Smooth muscle cell (in vitro differentiated cells): Measurements from ENCODE around the gene VPS33A. TPM values are rescaled to one million over a fixed set of nuclear protein-coding genes. Genes with fewer than 3 reads are reported as not detected.

Source experiments
- DNase-seq: peaks from one replicate; lab custom pipeline; 2025; ENCODE audit not compliant: unreplicated experiment; lab: John Stamatoyannopoulos, UW
- H2AFZ ChIP-seq: fragments of 200-600 bp; sonication (generic); 2 replicates; pipeline ENCODE4 v1.6.0; 2016; ENCODE audit warnings: antibody characterized with exemption, low read depth, mild to moderate bottlenecking
- H3F3A ChIP-seq: fragments of 200-600 bp; sonication (generic); 2 replicates; pipeline ENCODE4 v1.6.0; 2017; ENCODE audit warnings: antibody characterized with exemption, low read depth
- H3K27ac ChIP-seq: fragments of 200-600 bp; sonication (generic); 2 replicates; pipeline ENCODE4 v1.5.1; 2016; ENCODE audit warnings: low read depth, mild to moderate bottlenecking
- H3K27me3 ChIP-seq: fragments of 200-600 bp; sonication (generic); 2 replicates; pipeline ENCODE4 v1.6.1; 2016; ENCODE audit warnings: low read depth, mild to moderate bottlenecking
- H3K36me3 ChIP-seq: fragments of 200-600 bp; sonication (generic); 2 replicates; pipeline ENCODE4 v1.5.1; 2016; ENCODE audit warnings: low read depth
- H3K4me1 ChIP-seq: fragments of 200-600 bp; sonication (generic); 2 replicates; pipeline ENCODE4 v1.5.1; 2016; ENCODE audit warnings: low read depth
- H3K4me2 ChIP-seq: fragments of 200-600 bp; sonication (generic); 2 replicates; pipeline ENCODE4 v1.6.0; 2016; ENCODE audit warnings: mild to moderate bottlenecking
- H3K4me3 ChIP-seq: fragments of 200-600 bp; sonication (generic); 2 replicates; pipeline ENCODE4 v1.5.1; 2016; ENCODE audit warnings: mild to moderate bottlenecking
- H3K79me2 ChIP-seq: fragments of 200-600 bp; sonication (generic); 2 replicates; pipeline ENCODE4 v1.6.0; 2016; ENCODE audit warnings: low read depth, mild to moderate bottlenecking
- H3K9ac ChIP-seq: fragments of 200-600 bp; sonication (generic); 2 replicates; pipeline ENCODE4 v1.6.0; 2016; ENCODE audit warnings: low read depth
- H3K9me3 ChIP-seq: fragments of 200-600 bp; sonication (generic); replicated peaks from 2 replicates; pipeline ENCODE4 v1.5.1; 2016; ENCODE audit warnings: low read depth
- H4K20me1 ChIP-seq: fragments of 200-600 bp; sonication (generic); 2 replicates; pipeline ENCODE4 v1.6.0; 2016; ENCODE audit warnings: low read depth
- WGBS: methylation state at CpG from one replicate; pipeline ENCODE4 v1.1.7; 2016; ENCODE audit warnings: low lambda C conversion rate; 5-methylcytosine and 5-hydroxymethylcytosine counted together
- polyA plus RNA-seq: library from polyadenylated mRNA; unstranded; fragments of >200 nt; fragmentation: Nextera tagmentation; extraction: Ambion mirVana; gene quantifications from 2 replicates; pipeline ENCODE4 v1.2.1, GENCODE V29; 2016
- total RNA-seq: library from RNA; depleted of rRNA; stranded (reverse); fragments of >200 nt; gene quantifications from 2 replicates; pipeline ENCODE4 v1.2.3, GENCODE V29; 2014
- TF ChIP-seq, protein P1 (sequence below): fragments of 200-600 bp; sonication (generic); IDR thresholded peaks from 2 replicates; pipeline ENCODE4 v1.5.1; 2017; ENCODE audit warnings: borderline replicate concordance, mild to moderate bottlenecking, antibody characterized with exemption; ENCODE audit not compliant: insufficient read depth, poor library complexity, severe bottlenecking

VPS33A gene
- total and polyA plus RNA-seq, 2 experiments from 2014 or later, result 16.9 to 23.5 TPM

DNA sequence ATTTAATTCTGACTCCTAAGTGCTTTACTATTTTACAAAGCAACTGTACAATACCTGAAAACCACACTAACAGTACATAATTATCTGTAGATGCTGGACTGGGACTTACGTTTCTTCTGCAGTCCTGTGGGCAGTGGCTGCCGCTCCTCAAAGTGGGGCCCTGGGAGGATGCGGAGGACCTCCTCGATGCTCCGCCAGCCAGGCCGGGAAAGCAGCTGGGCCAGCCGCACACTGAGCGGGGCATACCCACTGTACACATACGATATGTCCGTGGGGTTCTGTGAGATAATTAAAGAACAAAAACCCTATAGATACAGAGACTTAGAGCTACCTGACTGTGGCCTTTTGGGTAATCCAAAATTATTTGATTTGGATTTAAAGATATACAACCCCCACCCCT is 33.6 kb downstream of the VPS33A start:
- WGBS, result 97% methylated on average over 10 of the region's 10 CpGs
- no peak for DNase-seq

DNA sequence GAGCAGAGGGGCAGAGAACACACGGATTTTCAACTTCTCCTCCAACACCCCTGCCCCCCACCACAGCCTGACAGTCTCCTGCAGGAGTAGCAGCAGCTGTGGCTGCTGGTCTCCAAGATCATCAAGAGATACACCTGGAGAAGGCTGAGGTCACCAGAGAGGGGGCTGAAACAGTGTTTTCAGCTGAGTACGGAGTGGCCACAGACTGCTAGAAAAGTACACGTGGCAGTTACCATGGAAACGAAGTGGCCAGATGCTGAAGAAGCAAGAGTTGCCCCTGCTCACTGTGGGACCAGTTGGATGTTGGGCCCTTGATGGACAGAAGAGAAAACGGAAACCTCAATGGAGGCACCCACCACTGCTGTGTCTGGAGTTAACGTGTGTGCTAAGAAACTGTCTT is 35.5 kb downstream of the VPS33A start:
- H3K4me3 ChIP-seq, result no peak overlapping the region
- peaks cover 9% of the 10 kb centered on the region for H4K20me1 ChIP-seq
- H3K27me3 ChIP-seq, result no peaks in the 10 kb centered on the region
- no peak for DNase-seq
- H2AFZ ChIP-seq, result no peak overlapping the region
- no peak overlapping the region for H3K4me2 ChIP-seq
- no peaks in the 10 kb centered on the region for H3K9me3 ChIP-seq
- H3K27ac ChIP-seq, result no peak overlapping the region
- peaks cover 7% of the 10 kb centered on the region for H3F3A ChIP-seq
- peaks cover 6% of the 10 kb centered on the region for H3K36me3 ChIP-seq
- 89% methylated on average over 6 of the region's 6 CpGs for WGBS
- H3K79me2 ChIP-seq, result no peaks in the 10 kb centered on the region
- TF ChIP-seq, protein P1, sequence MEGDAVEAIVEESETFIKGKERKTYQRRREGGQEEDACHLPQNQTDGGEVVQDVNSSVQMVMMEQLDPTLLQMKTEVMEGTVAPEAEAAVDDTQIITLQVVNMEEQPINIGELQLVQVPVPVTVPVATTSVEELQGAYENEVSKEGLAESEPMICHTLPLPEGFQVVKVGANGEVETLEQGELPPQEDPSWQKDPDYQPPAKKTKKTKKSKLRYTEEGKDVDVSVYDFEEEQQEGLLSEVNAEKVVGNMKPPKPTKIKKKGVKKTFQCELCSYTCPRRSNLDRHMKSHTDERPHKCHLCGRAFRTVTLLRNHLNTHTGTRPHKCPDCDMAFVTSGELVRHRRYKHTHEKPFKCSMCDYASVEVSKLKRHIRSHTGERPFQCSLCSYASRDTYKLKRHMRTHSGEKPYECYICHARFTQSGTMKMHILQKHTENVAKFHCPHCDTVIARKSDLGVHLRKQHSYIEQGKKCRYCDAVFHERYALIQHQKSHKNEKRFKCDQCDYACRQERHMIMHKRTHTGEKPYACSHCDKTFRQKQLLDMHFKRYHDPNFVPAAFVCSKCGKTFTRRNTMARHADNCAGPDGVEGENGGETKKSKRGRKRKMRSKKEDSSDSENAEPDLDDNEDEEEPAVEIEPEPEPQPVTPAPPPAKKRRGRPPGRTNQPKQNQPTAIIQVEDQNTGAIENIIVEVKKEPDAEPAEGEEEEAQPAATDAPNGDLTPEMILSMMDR, result no peak
- peaks cover 5% of the 10 kb centered on the region for H3K4me1 ChIP-seq
- no peak overlapping the region for H3K9ac ChIP-seq

More for the DNA sequence above, 33.6 kb downstream of the VPS33A start:
- H3F3A ChIP-seq, result no peaks in the 10 kb centered on the region
- no peak overlapping the region for H3K4me2 ChIP-seq
- H3K79me2 ChIP-seq, result no peaks in the 10 kb centered on the region
- no peak overlapping the region for H2AFZ ChIP-seq
- no peaks in the 10 kb centered on the region for H3K9me3 ChIP-seq
- H4K20me1 ChIP-seq, result no peaks in the 10 kb centered on the region
- no peak overlapping the region for H3K9ac ChIP-seq
- TF ChIP-seq, protein P1, result no peak
- no peak overlapping the region for H3K4me3 ChIP-seq
- H3K36me3 ChIP-seq, result peaks cover 6% of the 10 kb centered on the region
- no peak overlapping the region for H3K27ac ChIP-seq
- H3K27me3 ChIP-seq, result no peaks in the 10 kb centered on the region
- no peaks in the 10 kb centered on the region for H3K4me1 ChIP-seq

DNA sequence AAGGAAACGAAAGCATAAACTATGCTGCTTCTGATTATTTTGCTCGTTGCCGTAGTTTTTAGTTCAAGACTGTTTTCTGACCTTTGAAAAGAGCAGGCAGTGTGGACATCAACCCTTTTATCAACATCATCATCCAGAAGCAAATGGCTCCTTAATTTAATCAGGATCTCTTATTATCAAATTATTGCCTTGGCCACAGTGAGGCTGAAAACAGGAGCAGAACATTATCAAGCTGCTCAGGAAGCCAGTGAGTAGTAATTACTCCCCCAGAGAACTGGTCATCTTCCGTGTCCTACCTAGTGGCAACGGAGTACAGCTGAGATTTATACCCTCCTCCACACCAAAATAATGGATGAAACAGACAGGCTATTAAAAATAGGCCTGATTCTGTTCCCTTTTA is 38.2 kb downstream of the VPS33A start:
- H2AFZ ChIP-seq, result no peak overlapping the region

DNA sequence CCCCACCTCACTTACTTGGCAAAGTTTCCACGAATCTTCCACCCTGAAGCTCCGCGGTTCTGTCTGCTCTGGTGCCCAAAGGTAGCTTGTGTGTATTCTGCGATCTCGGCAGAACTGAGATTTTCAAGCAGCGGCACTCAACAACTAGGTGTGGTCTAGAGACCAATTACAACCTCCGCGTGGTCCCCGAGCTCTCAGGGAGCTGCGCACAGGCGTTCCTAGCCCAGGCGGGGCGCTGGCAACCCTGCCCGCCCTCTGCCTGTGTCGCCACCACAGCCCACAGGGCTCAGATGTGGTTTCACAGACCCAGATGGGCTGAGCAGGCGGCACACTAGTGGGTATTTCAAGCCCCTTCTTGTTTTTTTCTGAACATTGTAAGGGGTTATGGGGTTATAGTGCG is 39.0 kb downstream of the VPS33A start:
- no peak for DNase-seq
- H4K20me1 ChIP-seq, result peaks cover 32% of the 10 kb centered on the region
- H2AFZ ChIP-seq, result no peak overlapping the region
- H3K4me2 ChIP-seq, result no peak overlapping the region
- H3K9me3 ChIP-seq, result no peaks in the 10 kb centered on the region
- TF ChIP-seq, protein P1, result no peak
- peaks cover 7% of the 10 kb centered on the region for H3F3A ChIP-seq
- H3K79me2 ChIP-seq, result peaks cover 31% of the 10 kb centered on the region
- H3K9ac ChIP-seq, result no peak overlapping the region
- peaks cover 6% of the 10 kb centered on the region for H3K36me3 ChIP-seq
- H3K4me1 ChIP-seq, result peaks cover 16% of the 10 kb centered on the region
- WGBS, result 94% methylated on average over 17 of the region's 17 CpGs
- H3K4me3 ChIP-seq, result no peak overlapping the region
- H3K27ac ChIP-seq, result no peak overlapping the region
- H3K27me3 ChIP-seq, result no peaks in the 10 kb centered on the region

More for the DNA sequence above, 38.2 kb downstream of the VPS33A start:
- H3F3A ChIP-seq, result peaks cover 7% of the 10 kb centered on the region
- WGBS, result 98% methylated on average over 5 of the region's 5 CpGs
- H3K4me3 ChIP-seq, result no peak overlapping the region
- no peak overlapping the region for H3K9ac ChIP-seq
- peaks cover 11% of the 10 kb centered on the region for H3K4me1 ChIP-seq
- H3K36me3 ChIP-seq, result peaks cover 6% of the 10 kb centered on the region
- H3K4me2 ChIP-seq, result no peak overlapping the region
- peaks cover 23% of the 10 kb centered on the region for H3K79me2 ChIP-seq
- H3K27ac ChIP-seq, result no peak overlapping the region
- DNase-seq, result no peak
- peaks cover 26% of the 10 kb centered on the region for H4K20me1 ChIP-seq
- H3K9me3 ChIP-seq, result no peaks in the 10 kb centered on the region
- H3K27me3 ChIP-seq, result no peaks in the 10 kb centered on the region
- TF ChIP-seq, protein P1, result no peak
